Measurements from ENCODE around the gene ASB10. TPM values are rescaled to one million over a fixed set of nuclear protein-coding genes. Genes with fewer than 3 reads are reported as not detected.

Gene ASB10
- total and polyA plus RNA-seq, 2 experiments from 2014 or later, result not detected

DNA sequence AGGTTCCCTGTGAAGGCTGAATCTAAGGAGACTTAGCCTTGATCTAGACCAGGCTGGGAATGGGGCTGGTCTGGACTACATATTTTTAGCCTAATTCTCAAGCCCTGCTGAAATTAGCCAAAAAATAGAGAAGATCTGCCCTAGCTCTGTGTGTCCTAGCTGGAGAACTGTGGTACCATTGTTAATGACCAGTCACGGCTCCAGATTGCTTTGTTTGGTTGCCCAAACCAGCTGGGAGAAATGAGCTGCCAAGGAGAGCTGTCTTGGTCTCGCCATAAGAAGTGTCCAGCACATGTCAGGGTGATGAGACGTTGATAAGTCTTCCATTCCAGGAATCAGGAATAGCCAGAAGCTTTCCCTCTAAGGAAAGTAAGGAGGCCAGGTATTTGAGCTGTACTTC, 40.3 kb downstream of the ASB10 start:
- Histone ChIP-seq H3K27ac (ENCODE audit: low read depth) (no peak overlapping the region), H3K4me1 (ENCODE audit: insufficient read depth) (no peaks in the 10 kb centered on the region; the same call in 1 of the 2 replicates), H2AFZ (no peak overlapping the region), H3K27me3 (ENCODE audit: insufficient read depth) (peaks cover 3% of the 10 kb centered on the region; the same call in 1 of the 2 replicates), H3K79me2 (replicated peaks; ENCODE audit: insufficient read depth) (no peaks in the 10 kb centered on the region), H3K9me2 (ENCODE audit: insufficient read depth) (no peaks in the 10 kb centered on the region), H3K4me3 (no peak overlapping the region), H3K4me2 (no peak overlapping the region), H3K36me3 (ENCODE audit: insufficient read depth) (no peaks in the 10 kb centered on the region), H4K20me1 (replicated peaks; ENCODE audit: insufficient read depth) (no peaks in the 10 kb centered on the region), H3F3A (replicated peaks; ENCODE audit: low read depth) (no peaks in the 10 kb centered on the region)
- peaks cover 16% of the 10 kb centered on the region for H3K36me3 Mint-ChIP-seq (ENCODE audit: low read depth)
- no peak overlapping the region for H3K4me3 Mint-ChIP-seq
- H3K9me3 Mint-ChIP-seq, result no peaks in the 10 kb centered on the region
- peaks cover 10% of the 10 kb centered on the region for H3K27me3 Mint-ChIP-seq (ENCODE audit: insufficient read depth, low read depth, poor library complexity)
- DNase-seq (ENCODE audit: low spot score), result no peak
- no peak for ATAC-seq
- H3K27ac Mint-ChIP-seq, result no peak overlapping the region
- peaks cover 47% of the 10 kb centered on the region for H3K4me1 Mint-ChIP-seq
- TF ChIP-seq, protein P1, sequence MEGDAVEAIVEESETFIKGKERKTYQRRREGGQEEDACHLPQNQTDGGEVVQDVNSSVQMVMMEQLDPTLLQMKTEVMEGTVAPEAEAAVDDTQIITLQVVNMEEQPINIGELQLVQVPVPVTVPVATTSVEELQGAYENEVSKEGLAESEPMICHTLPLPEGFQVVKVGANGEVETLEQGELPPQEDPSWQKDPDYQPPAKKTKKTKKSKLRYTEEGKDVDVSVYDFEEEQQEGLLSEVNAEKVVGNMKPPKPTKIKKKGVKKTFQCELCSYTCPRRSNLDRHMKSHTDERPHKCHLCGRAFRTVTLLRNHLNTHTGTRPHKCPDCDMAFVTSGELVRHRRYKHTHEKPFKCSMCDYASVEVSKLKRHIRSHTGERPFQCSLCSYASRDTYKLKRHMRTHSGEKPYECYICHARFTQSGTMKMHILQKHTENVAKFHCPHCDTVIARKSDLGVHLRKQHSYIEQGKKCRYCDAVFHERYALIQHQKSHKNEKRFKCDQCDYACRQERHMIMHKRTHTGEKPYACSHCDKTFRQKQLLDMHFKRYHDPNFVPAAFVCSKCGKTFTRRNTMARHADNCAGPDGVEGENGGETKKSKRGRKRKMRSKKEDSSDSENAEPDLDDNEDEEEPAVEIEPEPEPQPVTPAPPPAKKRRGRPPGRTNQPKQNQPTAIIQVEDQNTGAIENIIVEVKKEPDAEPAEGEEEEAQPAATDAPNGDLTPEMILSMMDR (conservative IDR thresholded peaks at IDR 0.05; ENCODE audit: low read depth in 2 of 2), result no peak
- TF ChIP-seq POLR2AphosphoS5 (IDR thresholded peaks at IDR 0.05; ENCODE audit: low read depth) (no peak), EZH2 (IDR thresholded peaks at IDR 0.05; ENCODE audit: low read depth, unreplicated experiment) (no peak), ZNF331 (CRISPR knock-in tag; IDR thresholded peaks at IDR 0.05; ENCODE audit: low read depth) (no peak), STAT1 (IDR thresholded peaks at IDR 0.05; ENCODE audit: unreplicated experiment) (no peak), ZNF114 (CRISPR knock-in tag; IDR thresholded peaks at IDR 0.05) (no peak), CREB1 (CRISPR knock-in tag; IDR thresholded peaks at IDR 0.05; ENCODE audit: low read depth) (no peak), NANOG (IDR thresholded peaks at IDR 0.05; ENCODE audit: borderline replicate concordance) (no peak)
- TF ChIP-seq, protein P2, sequence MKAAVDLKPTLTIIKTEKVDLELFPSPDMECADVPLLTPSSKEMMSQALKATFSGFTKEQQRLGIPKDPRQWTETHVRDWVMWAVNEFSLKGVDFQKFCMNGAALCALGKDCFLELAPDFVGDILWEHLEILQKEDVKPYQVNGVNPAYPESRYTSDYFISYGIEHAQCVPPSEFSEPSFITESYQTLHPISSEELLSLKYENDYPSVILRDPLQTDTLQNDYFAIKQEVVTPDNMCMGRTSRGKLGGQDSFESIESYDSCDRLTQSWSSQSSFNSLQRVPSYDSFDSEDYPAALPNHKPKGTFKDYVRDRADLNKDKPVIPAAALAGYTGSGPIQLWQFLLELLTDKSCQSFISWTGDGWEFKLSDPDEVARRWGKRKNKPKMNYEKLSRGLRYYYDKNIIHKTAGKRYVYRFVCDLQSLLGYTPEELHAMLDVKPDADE (IDR thresholded peaks at IDR 0.05), result no peak
- TF ChIP-seq, protein P3, sequence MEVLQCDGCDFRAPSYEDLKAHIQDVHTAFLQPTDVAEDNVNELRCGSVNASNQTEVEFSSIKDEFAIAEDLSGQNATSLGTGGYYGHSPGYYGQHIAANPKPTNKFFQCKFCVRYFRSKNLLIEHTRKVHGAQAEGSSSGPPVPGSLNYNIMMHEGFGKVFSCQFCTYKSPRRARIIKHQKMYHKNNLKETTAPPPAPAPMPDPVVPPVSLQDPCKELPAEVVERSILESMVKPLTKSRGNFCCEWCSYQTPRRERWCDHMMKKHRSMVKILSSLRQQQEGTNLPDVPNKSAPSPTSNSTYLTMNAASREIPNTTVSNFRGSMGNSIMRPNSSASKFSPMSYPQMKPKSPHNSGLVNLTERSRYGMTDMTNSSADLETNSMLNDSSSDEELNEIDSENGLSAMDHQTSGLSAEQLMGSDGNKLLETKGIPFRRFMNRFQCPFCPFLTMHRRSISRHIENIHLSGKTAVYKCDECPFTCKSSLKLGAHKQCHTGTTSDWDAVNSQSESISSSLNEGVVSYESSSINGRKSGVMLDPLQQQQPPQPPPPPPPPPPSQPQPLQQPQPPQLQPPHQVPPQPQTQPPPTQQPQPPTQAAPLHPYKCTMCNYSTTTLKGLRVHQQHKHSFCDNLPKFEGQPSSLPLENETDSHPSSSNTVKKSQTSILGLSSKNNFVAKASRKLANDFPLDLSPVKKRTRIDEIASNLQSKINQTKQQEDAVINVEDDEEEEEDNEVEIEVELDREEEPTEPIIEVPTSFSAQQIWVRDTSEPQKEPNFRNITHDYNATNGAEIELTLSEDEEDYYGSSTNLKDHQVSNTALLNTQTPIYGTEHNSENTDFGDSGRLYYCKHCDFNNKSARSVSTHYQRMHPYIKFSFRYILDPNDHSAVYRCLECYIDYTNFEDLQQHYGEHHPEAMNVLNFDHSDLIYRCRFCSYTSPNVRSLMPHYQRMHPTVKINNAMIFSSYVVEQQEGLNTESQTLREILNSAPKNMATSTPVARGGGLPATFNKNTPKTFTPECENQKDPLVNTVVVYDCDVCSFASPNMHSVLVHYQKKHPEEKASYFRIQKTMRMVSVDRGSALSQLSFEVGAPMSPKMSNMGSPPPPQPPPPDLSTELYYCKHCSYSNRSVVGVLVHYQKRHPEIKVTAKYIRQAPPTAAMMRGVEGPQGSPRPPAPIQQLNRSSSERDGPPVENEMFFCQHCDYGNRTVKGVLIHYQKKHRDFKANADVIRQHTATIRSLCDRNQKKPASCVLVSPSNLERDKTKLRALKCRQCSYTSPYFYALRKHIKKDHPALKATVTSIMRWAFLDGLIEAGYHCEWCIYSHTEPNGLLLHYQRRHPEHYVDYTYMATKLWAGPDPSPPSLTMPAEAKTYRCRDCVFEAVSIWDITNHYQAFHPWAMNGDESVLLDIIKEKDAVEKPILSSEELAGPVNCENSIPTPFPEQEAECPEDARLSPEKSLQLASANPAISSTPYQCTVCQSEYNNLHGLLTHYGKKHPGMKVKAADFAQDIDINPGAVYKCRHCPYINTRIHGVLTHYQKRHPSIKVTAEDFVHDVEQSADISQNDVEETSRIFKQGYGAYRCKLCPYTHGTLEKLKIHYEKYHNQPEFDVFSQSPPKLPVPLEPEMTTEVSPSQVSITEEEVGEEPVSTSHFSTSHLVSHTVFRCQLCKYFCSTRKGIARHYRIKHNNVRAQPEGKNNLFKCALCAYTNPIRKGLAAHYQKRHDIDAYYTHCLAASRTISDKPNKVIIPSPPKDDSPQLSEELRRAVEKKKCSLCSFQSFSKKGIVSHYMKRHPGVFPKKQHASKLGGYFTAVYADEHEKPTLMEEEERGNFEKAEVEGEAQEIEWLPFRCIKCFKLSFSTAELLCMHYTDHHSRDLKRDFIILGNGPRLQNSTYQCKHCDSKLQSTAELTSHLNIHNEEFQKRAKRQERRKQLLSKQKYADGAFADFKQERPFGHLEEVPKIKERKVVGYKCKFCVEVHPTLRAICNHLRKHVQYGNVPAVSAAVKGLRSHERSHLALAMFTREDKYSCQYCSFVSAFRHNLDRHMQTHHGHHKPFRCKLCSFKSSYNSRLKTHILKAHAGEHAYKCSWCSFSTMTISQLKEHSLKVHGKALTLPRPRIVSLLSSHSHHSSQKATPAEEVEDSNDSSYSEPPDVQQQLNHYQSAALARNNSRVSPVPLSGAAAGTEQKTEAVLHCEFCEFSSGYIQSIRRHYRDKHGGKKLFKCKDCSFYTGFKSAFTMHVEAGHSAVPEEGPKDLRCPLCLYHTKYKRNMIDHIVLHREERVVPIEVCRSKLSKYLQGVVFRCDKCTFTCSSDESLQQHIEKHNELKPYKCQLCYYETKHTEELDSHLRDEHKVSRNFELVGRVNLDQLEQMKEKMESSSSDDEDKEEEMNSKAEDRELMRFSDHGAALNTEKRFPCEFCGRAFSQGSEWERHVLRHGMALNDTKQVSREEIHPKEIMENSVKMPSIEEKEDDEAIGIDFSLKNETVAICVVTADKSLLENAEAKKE (CRISPR knock-in tag; IDR thresholded peaks at IDR 0.05), result no peak
- TF ChIP-seq, protein P4, sequence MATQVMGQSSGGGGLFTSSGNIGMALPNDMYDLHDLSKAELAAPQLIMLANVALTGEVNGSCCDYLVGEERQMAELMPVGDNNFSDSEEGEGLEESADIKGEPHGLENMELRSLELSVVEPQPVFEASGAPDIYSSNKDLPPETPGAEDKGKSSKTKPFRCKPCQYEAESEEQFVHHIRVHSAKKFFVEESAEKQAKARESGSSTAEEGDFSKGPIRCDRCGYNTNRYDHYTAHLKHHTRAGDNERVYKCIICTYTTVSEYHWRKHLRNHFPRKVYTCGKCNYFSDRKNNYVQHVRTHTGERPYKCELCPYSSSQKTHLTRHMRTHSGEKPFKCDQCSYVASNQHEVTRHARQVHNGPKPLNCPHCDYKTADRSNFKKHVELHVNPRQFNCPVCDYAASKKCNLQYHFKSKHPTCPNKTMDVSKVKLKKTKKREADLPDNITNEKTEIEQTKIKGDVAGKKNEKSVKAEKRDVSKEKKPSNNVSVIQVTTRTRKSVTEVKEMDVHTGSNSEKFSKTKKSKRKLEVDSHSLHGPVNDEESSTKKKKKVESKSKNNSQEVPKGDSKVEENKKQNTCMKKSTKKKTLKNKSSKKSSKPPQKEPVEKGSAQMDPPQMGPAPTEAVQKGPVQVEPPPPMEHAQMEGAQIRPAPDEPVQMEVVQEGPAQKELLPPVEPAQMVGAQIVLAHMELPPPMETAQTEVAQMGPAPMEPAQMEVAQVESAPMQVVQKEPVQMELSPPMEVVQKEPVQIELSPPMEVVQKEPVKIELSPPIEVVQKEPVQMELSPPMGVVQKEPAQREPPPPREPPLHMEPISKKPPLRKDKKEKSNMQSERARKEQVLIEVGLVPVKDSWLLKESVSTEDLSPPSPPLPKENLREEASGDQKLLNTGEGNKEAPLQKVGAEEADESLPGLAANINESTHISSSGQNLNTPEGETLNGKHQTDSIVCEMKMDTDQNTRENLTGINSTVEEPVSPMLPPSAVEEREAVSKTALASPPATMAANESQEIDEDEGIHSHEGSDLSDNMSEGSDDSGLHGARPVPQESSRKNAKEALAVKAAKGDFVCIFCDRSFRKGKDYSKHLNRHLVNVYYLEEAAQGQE (IDR thresholded peaks at IDR 0.05; ENCODE audit: unreplicated experiment), result no peak
